ENCODE data around the gene ZNF771. TPM values are rescaled to one million over a fixed set of nuclear protein-coding genes. Genes with fewer than 3 reads are reported as not detected.

Gene ZNF771
- total and polyA plus RNA-seq, 9 of the 15 experiments (the other 6 are each of a cell fraction or from before 2014, with no cell fraction given) = 1.5 to 12.6 (median 4.4) TPM

GRCh38 chr16:30429678-30430427 is 22.4 kb downstream of the ZNF771 start, which contains the start of gene DCTPP1 (continued):
- TF ChIP-seq ARNT (IDR thresholded peaks at IDR 0.05) = 0 out of 4 replicates have a peak, but pooled peaks of 1 of the 2 experiments have one; percentile 65
- no peak; the same call in 1 of the 2 replicates for TF ChIP-seq E2F4 (CRISPR knock-in tag; IDR thresholded peaks at IDR 0.05; ENCODE audit: low read depth)
- TF ChIP-seq KAT7 (CRISPR knock-in tag; IDR thresholded peaks at IDR 0.05; ENCODE audit: borderline replicate concordance) = peak; percentile 53
- no peak; the same call in 1 of the 2 replicates for TF ChIP-seq POLR2H (tag; IDR thresholded peaks at IDR 0.05; ENCODE audit: low read depth)
- TF ChIP-seq ZNF518B (CRISPR knock-in tag; IDR thresholded peaks at IDR 0.05) = no peak
- TF ChIP-seq IRF1 (CRISPR knock-in tag; IDR thresholded peaks at IDR 0.05; ENCODE audit: borderline replicate concordance) = no peak
- no peak for TF ChIP-seq FUS (optimal IDR thresholded peaks at IDR 0.05; ENCODE audit: low read depth, low read length)
- no peak for TF ChIP-seq ZNF253 (CRISPR knock-in tag; conservative IDR thresholded peaks at IDR 0.05)
- TF ChIP-seq ZNF324 (CRISPR knock-in tag; IDR thresholded peaks at IDR 0.05) = no peak
- TF ChIP-seq ZNF584 (CRISPR knock-in tag; IDR thresholded peaks at IDR 0.05; ENCODE audit: low read depth) = no peak
- TF ChIP-seq ZBTB5 (IDR thresholded peaks at IDR 0.05) = no peak
- peak; percentile 54 for TF ChIP-seq HCFC1 (IDR thresholded peaks at IDR 0.05; ENCODE audit: low read depth, low read length)
- TF ChIP-seq HES1 (IDR thresholded peaks at IDR 0.05; ENCODE audit: low read depth) = no peak
- no peak for TF ChIP-seq ZNF785 (CRISPR knock-in tag; IDR thresholded peaks at IDR 0.05)
- TF ChIP-seq RB1 (IDR thresholded peaks at IDR 0.05; ENCODE audit: low read depth) = peak; percentile 31; the same call in 1 of the 2 replicates
- peak in 1 of 2 experiments; percentile 71; a peak in 1 of 4 replicates for TF ChIP-seq UBTF (IDR thresholded peaks at IDR 0.05; ENCODE audit: borderline replicate concordance in 1 of 2, low read depth in 2 of 2, low read length in 2 of 2)

All from K562 (cell line).